ENCODE measurements around the gene FLNA.
"Not testable (repeated sequence)": the region's sequence is repeated elsewhere in the genome, so short reads cannot be mapped to it uniquely, and the experiment has no call there.

GRCh38 chrX:154388094-154388493, 13.7 kb upstream of the FLNA start:
- not testable (repeated sequence) for TF ChIP-seq POLR2AphosphoS5 (IDR thresholded peaks at IDR 0.05); CTCF (IDR thresholded peaks at IDR 0.05 in 8 of 11, conservative IDR thresholded peaks at IDR 0.05 in 3 of 11); POLR2A (IDR thresholded peaks at IDR 0.05)
